ENCODE results near the gene HSPB9. TPM values are rescaled to one million over a fixed set of nuclear protein-coding genes. Genes with fewer than 3 reads are reported as not detected.
A peak's percentile ranks its signal among the peaks of the same experiment; 100 is the strongest.

The HSPB9 gene
- total and polyA plus RNA-seq, 9 of the 15 experiments (the other 6 are each of a cell fraction or from before 2014, with no cell fraction given) = 0.04 to 0.16 (median 0.08) TPM; not detected in 3

DNA sequence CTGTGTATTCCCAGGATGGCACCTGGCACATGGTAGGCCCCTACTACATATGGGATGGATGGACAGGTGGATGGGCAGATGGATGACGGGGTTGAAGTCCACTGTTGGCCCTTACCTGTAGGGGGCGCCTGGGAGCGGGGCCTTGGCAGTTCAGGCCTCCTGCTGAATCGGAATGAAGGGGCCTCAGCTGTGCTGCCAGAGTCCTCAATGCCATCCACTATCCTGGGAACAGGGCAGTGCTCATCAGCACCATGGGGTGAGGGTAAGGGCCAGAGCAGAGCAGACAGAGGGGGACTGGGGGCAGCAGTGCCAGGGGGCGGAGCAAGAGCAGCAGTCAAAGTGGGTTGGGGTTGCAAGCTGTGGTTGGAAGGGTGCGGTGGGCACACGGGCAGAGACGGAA lies 40.5 kb downstream of the HSPB9 start:
- Histone ChIP-seq H3K27ac (ENCODE audit: extremely low read depth, low read depth, low read length) (no peak overlapping the region), H3K79me2 (ENCODE audit: control insufficient read depth, insufficient read depth, low read length) (no peaks in the 10 kb centered on the region), H3K36me3 (ENCODE audit: control insufficient read depth, insufficient read depth, low read length) (no peaks in the 10 kb centered on the region), H4K20me1 (replicated peaks; ENCODE audit: control insufficient read depth, insufficient read depth, low read length) (no peaks in the 10 kb centered on the region; the same call in 1 of the 2 replicates), H2AFZ (ENCODE audit: low read depth, low read length) (peak overlapping the region; percentile 72; the same call in 1 of the 2 replicates), H3K4me2 (ENCODE audit: insufficient read depth, low read length) (no peak overlapping the region), H3K27me3 (ENCODE audit: control insufficient read depth in 2 of 2, insufficient read depth in 2 of 2, low read length in 2 of 2) (no peaks in the 10 kb centered on the region), H3K4me3 (no peak overlapping the region), H3K9me1 (ENCODE audit: control insufficient read depth, insufficient read depth, low read length) (peaks cover 4% of the 10 kb centered on the region), H3K9me3 (replicated peaks; ENCODE audit: control insufficient read depth, insufficient read depth, low read depth, low read length) (no peaks in the 10 kb centered on the region), H3K4me1 (replicated peaks in 1 of 2; ENCODE audit: control insufficient read depth in 2 of 2, insufficient read depth in 2 of 2, low read length in 2 of 2) (peaks cover 7 to 30% of the 10 kb centered on the region in 2 experiments; a peak in 3 of 5 replicates), H3K9ac (ENCODE audit: insufficient read depth in 1 of 2, low read depth in 2 of 2, low read length in 2 of 2) (peak overlapping the region in 1 of 2 experiments; percentile 84; a peak in 3 of 4 replicates)
- ATAC-seq = peak; percentile 86
- intact Hi-C loops (cut with micrococcal nuclease) = no loop called here
- POLR2A ChIA-PET = interaction anchor here (0.6 kb wide), 2 partner anchors 33 to 150 kb away, joined by 3 to 4 read pairs; no protein-coding TSS in a partner anchor
- peak; percentile 84 for FAIRE-seq
- peak; percentile 68 to 76 (median 68) for DNase-seq (ENCODE audit: extremely low read depth in 1 of 4, low spot score in 3 of 4)
- WGBS (ENCODE audit: insufficient coverage, low coverage, missing lambda C conversion rate) = 11% methylated on average over 6 of the region's 8 CpGs
- CTCF ChIA-PET (ENCODE audit: low intra/inter-chr PET ratio) = interaction anchor here (0.7 kb wide), 1 partner anchor 270 kb away, joined by 3 read pairs; no protein-coding TSS in a partner anchor
- in situ Hi-C loops (cut with MboI) = no loop called here
- no TSS peak for BruUV-seq (replicated peaks)
- no peak for TF ChIP-seq FOXK1 (CRISPR knock-in tag; IDR thresholded peaks at IDR 0.05; ENCODE audit: borderline replicate concordance)
- TF ChIP-seq POU5F1 (IDR thresholded peaks at IDR 0.05; ENCODE audit: borderline replicate concordance, low read depth, low read length, partially characterized antibody) = no peak
- no peak for TF ChIP-seq CEBPG (CRISPR knock-in tag; IDR thresholded peaks at IDR 0.05)
- no peak for TF ChIP-seq CEBPG (tag; conservative IDR thresholded peaks at IDR 0.05 in 1 of 2, IDR thresholded peaks at IDR 0.05 in 1 of 2)
- no peak for TF ChIP-seq KDM4B (IDR thresholded peaks at IDR 0.05; ENCODE audit: borderline replicate concordance in 2 of 2, low read depth in 1 of 2)
- TF ChIP-seq RFX7 (CRISPR knock-in tag; IDR thresholded peaks at IDR 0.05) = no peak
- TF ChIP-seq SP2 (IDR thresholded peaks at IDR 0.05; ENCODE audit: extremely low read depth, low read depth, low read length, poor library complexity, severe bottlenecking) = no peak
- 0 out of 2 replicates have a peak, but pooled peaks have one; percentile 46 for TF ChIP-seq XRCC5 (IDR thresholded peaks at IDR 0.05; ENCODE audit: low read depth, low read length)
- TF ChIP-seq, protein P1, sequence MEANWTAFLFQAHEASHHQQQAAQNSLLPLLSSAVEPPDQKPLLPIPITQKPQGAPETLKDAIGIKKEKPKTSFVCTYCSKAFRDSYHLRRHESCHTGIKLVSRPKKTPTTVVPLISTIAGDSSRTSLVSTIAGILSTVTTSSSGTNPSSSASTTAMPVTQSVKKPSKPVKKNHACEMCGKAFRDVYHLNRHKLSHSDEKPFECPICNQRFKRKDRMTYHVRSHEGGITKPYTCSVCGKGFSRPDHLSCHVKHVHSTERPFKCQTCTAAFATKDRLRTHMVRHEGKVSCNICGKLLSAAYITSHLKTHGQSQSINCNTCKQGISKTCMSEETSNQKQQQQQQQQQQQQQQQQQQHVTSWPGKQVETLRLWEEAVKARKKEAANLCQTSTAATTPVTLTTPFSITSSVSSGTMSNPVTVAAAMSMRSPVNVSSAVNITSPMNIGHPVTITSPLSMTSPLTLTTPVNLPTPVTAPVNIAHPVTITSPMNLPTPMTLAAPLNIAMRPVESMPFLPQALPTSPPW (CRISPR knock-in tag; IDR thresholded peaks at IDR 0.05) = no peak
- 0 out of 4 replicates have a peak, but pooled peaks of 1 of the 2 experiments have one; percentile 22 for TF ChIP-seq RCOR1 (IDR thresholded peaks at IDR 0.05; ENCODE audit: borderline replicate concordance in 1 of 2, low read depth in 2 of 2, low read length in 2 of 2)
- TF ChIP-seq CBX8 (IDR thresholded peaks at IDR 0.05; ENCODE audit: borderline replicate concordance, extremely low read depth, low read depth, low read length, poor library complexity, severe bottlenecking) = no peak
- TF ChIP-seq CXXC5 (CRISPR knock-in tag; IDR thresholded peaks at IDR 0.05) = no peak
- no peak for TF ChIP-seq ZNF354B (CRISPR knock-in tag; IDR thresholded peaks at IDR 0.05)
- TF ChIP-seq, protein P2, sequence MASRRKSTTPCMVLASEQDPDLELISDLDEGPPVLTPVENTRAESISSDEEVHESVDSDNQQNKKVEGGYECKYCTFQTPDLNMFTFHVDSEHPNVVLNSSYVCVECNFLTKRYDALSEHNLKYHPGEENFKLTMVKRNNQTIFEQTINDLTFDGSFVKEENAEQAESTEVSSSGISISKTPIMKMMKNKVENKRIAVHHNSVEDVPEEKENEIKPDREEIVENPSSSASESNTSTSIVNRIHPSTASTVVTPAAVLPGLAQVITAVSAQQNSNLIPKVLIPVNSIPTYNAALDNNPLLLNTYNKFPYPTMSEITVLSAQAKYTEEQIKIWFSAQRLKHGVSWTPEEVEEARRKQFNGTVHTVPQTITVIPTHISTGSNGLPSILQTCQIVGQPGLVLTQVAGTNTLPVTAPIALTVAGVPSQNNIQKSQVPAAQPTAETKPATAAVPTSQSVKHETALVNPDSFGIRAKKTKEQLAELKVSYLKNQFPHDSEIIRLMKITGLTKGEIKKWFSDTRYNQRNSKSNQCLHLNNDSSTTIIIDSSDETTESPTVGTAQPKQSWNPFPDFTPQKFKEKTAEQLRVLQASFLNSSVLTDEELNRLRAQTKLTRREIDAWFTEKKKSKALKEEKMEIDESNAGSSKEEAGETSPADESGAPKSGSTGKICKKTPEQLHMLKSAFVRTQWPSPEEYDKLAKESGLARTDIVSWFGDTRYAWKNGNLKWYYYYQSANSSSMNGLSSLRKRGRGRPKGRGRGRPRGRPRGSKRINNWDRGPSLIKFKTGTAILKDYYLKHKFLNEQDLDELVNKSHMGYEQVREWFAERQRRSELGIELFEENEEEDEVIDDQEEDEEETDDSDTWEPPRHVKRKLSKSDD (conservative IDR thresholded peaks at IDR 0.05; ENCODE audit: low read length) = no peak
- TF ChIP-seq CTBP1 (IDR thresholded peaks at IDR 0.05; ENCODE audit: borderline replicate concordance) = peak; percentile 42; the same call in 1 of the 2 replicates
- no peak for TF ChIP-seq ZNF184 (CRISPR knock-in tag; IDR thresholded peaks at IDR 0.05)
- TF ChIP-seq RAD21 (CRISPR knock-in tag; conservative IDR thresholded peaks at IDR 0.05 in 1 of 2, IDR thresholded peaks at IDR 0.05 in 1 of 2) = peak in 1 of 2 experiments; percentile 39; a peak in 1 of 4 replicates
- no peak for TF ChIP-seq ZKSCAN1 (IDR thresholded peaks at IDR 0.05; ENCODE audit: low read depth, low read length)
